Activated CD8-positive, alpha-beta memory T cell treated with anti-CD3 and anti-CD28 coated beads for 1 hour (primary cell): ENCODE measurements around the gene SHISAL2A.

Experiments
- DNase-seq, 2 donors: peaks; one replicate each; pipeline ENCODE4 v3.0.0-alpha.2; 2020; ENCODE audit warnings: low read depth in 1 of 2; ENCODE audit errors: extremely low read depth in 1 of 2

Gene SHISAL2A

DNA sequence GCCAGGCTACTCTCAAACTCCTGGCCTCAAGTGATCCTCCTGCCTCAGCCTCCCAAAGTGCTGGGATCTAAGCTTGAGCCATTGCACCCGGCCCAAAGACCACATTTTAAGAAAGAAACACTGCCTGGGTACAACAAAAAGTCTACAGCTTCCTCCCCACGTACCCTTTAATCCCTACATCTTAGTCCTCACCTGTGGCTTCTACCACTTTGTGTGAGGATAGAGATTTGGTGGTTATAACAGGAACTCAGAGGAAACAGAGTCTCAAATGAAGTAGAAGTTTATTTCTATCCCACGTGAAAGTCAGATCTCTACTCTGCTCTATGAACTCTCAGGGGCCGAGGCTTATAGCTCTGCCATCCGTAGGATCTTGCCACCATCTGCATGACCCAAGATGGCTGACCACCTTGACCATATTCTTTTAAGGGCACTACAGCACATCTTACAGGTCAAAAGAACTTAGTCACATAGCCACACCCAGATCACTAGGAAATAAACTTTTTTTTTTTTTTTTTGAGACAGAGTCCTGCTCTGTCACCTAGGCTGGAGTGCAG, 17.4 kb upstream of the SHISAL2A start:
- no peak for DNase-seq

DNA sequence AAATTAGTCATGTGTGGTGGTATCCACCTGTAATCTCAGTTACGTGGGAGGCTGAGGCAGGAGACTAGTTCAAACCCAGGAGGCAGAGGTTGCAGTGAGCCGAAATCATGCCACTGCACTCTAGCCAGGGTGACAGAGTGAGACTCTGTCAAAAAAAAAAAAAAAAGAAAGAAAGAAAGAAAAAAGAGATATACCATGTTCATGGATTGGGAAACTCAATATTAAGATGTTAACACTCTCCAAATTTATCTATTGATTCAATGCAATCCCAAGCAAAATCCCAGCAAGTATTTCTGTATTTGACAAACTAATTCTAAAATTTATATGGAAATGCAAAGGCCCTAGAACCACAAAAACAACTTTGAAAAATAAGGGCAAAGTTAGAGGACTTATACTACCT, 11.0 kb upstream of the SHISAL2A start:
- DNase-seq, result no peak

DNA sequence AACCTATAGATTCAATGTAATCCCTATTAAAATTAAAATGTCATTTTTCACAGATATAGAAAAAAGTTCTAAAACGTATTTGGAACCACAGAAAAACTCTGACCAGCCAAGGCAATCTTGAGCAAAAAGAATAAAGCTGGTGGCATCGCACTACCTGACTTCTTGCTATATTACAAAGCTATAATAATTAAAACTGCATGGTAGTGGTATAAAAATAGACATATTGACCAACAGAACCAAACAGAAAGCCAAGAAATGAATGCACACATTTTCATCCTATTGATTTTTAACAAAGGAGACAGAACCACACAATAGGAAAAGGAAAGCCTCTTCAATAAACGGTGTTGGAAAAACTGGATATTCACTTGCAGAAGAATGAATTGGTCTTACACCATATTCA, 9.2 kb upstream of the SHISAL2A start:
- no peak for DNase-seq

DNA sequence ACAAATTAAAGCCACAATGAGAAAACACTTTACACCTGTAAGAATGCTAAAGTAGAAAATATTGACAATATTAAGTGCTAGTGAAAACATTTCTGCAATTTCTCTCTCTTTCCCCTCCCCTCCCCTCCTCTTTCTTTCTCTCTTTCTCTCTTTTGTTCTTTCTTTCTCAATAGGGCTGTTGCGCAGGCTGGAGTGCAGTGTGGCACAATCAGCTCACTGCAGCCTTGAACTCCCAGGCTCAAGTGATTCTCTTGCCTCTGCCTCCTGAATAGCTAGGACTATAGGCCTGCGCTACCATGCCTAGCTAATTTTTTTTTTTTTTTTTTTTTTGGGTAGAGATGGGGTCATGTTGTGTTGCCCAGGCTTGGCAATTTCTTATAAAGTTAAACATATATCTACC, 5.9 kb upstream of the SHISAL2A start:
- DNase-seq, result no peak

DNA sequence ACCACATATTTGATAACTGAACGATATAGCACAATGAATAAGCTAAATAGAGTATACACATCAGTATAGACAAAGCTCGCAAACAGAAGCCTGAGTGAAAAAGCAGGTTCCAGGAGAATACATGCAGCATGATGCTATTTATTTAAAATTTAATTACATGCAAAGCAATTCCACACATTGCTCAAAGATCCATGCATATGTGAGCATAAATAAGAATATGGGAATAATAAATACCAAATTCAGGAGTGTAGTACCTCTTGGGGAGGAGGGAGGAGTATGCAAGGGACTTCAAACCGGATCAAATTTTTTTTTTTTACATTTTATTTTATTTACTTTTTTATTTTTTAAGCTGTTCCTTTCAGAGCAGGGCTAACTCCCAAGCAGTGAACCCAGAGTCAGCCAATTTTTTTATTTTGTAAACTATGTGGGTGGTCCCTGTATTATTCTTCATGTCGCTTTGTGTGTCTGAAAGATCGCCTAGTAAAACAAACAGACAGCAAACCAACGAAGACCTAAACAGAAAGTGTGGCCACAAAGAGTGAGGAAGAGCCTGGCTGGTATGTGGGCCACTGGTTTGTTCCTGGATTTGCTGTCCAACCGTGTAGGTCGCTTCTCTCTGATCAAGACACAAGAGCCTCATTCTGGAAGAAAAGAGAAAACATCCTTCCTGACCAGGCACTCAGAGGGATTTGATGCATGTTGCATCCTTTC, 4.2 kb upstream of the SHISAL2A start:
- no peak for DNase-seq

DNA sequence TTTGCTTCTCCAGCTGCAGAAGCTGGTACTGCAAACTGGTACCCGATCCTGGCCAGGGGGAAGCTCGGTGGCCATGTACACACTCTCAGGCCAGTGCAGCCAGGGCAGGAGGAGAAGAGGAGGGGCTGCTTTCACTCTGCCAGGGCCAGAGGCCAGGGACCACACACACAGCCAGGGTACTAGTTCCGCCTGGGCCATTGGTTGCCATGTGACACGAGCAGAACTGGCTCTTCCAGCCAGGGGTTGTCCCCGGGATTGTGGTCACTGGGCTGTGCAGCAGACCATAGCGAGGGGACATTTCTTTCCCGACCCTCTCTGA, 3.7 kb upstream of the SHISAL2A start:
- DNase-seq, result no peak

DNA sequence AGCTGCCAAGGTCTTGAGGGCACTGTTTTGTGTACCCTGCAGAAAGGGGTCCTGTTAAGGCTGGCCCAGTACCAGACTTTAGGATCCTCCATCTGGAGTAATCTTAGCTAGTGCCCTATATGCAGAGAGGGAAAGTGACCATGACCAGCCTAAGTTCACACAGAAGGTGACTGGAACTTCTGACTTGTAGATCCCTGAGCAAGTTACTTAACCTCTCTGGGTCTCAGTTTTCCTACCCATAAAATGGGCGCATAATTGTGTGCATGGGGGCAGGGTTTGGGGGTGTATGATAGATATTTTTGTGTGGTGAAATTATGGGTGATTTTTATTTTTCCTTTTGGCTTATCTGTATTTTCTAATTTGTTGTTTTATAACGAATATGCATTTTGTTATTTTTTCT, 3.3 kb upstream of the SHISAL2A start:
- no peak for DNase-seq

DNA sequence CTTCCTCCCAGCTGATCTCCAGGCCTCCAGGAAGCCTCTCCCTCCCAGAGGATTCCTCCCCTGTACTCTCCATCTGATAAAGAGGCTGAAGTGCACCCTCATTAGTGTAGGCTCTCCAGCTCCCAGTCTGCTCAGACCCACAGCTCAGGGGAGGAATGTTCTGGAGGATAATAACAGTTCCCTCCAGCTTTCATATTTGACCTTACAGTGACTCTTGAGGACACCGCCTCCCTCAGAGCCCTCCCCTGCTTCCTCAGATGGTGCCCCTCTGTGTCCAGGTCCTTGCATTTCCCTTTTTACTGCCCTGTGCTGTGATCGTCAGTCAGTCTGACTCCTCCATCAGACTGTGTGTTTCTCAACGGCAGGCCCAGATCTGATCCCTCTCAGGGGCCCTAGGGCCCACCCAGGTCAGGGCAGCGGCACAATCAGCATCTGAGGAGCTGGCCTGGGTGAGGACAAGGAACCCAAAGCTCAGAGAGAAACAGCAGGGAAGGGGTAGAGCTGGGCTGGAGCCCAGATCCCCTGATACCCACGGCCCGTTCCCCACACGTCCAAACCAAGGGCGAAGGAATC, 1.1 kb upstream of the SHISAL2A start:
- DNase-seq, result no peak

DNA sequence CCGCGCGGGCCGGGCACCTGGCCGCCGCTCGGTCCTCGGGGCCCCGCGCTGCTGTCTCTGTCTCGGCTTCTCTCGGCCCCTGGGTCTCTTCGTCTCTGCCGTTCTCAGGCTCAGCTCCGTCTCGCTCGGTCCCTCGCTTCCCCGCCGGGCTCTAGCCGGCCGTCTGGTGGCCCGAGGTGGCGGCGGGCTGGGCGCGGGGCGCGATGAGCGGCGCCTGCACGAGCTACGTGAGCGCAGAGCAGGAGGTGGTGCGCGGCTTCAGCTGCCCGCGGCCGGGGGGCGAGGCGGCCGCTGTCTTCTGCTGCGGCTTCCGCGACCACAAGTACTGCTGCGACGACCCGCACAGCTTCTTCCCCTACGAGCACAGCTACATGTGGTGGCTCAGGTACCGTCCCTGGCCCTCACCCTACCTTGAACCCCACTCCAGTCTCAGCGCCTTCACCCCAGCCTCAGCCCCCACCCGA, 355 bp downstream of the SHISAL2A start:
- DNase-seq, result peak in 1 of 2 donors; percentile 22

DNA sequence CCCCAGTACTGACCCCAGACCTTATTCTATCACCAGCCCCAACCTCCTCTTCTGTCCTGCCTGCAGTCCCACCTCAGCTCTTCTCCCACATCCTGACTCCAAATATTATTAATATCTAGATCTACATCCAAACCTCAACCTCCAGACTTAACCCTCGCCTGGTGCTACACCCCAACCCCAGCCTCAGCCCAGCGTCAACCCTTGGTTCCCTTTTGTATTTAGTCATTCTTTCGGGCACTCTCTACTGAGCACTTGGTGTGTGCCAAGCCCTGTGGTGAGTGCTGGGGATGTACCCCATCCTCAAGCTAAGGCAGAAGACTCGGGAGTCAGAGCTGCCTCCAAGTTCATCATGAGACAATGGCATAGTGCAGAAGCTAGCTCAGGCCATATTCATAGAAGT, 1.1 kb downstream of the SHISAL2A start:
- no peak for DNase-seq

DNA sequence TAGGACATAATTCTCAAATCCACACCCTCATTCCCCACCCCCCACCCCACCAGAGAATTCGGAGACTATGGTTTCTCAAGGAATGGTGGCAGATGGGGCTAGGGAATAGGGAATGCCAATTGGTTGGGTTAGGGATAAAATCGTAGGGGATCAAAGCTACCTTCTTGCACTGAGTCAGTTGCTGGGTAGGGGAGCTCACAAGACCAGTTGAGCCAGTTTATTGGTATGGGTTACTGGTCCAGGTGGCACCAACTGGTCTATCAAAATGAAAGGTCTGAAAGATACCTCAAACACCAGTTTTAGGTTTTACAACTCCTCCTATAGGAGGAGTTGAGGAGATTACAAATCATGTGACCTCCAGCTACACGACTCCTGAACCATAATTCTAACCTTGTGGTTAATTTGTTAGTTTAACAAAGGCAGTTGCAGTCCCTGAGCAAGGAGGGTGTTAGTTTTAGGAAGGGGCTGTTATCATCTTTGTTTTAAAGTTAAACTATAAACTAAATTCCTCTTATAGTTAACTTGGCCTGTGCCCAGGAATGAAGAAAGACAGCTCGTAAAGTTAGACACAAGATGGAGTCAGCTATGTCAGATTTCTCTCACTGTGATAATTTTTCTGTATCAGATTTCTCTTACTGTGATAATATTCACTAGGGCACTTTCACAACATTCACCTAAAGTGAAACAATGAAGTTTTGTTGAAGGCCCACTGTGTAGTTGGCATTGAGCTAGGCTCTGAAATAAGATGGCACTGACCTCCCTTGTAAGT, 2.5 kb downstream of the SHISAL2A start:
- no peak for DNase-seq

DNA sequence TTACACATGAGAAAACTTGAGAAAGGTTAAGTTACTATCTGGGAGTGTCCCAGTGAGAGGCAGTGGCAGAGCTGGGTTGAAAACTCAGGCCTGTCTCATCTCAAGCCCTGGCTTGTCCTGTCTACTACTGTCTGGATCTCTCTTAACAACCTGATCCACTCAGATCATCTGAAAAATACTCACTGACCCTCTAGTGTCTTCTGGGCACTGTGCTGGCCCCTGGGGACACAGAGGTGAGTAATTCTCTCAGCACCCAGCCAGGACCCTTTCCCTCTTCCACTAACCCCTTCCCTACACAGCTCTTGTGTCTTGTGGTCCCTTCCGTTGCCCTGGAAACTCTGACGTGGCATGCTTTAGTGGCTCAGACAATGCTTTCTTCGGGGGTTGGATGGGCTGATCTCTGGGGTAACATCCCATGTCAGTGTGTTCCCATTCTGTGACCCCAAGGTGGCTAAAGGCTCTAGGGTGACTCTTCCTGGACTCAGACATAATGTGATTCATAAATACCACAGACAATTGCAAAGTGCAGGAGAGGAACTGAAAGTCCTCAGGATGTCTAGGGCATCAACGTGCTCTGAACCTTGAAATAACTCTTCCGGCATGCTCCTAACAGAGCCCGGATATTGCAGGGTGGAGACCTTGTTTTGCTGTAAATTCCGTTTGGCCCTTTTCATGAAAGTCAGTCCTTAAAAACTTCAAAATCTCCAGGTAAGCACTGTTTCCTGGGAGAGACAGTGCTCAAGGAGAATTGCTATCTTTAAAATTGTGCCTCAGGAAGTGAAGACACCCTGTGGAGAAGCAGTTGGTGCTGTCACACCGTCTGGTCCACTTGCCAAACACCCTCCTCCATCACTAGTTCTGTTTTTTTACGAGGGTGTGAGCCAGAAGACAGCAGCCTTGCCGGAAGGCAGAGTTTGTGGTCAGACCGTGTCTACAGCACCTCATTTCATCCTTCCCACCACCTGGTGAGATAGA, 4.0 kb downstream of the SHISAL2A start:
- DNase-seq, result peak; percentile 47 to 70

DNA sequence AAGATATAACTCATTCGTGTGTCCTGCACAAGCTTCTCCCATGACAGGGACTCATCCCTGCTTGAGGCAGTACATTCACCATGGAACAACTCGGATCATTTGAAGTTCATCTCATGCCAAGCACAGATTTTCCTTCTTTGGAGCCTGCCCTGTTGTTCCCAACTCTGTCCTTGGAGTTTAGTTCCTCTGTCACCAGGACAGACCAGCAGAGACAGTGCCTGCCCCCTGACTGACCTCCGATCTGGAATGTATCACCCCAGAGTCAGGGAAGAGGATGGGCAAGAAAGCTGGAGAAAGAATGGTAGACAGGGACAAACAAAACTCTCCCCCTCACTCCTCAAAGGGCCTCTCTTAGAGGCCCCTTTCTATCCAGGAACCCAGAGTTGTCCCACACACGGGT, 5.0 kb downstream of the SHISAL2A start:
- no peak for DNase-seq

DNA sequence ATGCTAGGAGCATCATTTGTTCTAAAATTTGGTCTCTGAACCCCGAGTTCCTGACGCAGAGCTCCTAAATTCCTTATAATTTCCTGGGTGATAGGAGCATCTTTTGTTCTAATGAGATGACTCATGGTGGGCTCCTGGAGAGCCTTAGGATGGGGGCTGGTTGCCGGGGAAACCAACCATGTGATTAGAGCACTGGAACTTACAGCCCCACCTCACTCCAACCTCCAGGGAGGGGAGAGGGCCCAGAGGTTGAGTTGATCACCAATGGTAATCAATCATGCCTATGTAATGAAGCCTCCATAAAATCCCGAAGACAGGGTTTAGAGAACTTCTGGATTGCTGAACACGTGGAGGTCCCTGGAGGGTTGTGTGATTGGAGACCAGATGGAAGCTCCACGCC, 7.7 kb downstream of the SHISAL2A start:
- no peak for DNase-seq

DNA sequence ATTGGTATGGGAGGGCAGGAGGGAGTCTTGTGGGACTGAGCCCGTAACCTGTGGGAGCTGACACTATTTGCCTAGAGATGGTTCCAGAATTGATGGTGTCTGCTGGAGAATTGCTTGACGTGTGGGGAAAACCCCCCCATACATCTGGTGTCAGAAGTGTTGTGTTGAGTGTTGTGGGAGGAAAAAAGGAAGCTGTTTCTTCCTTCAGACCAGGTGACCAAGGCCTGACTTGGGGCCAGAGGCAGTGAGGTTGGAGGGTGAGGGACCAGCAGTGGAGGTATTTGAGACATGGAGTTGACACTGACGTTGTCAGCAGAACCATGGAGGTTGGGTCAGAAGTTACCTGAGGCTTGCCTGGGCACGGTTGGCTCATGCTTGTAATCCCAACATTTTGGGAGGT, 8.3 kb downstream of the SHISAL2A start:
- DNase-seq, result no peak

DNA sequence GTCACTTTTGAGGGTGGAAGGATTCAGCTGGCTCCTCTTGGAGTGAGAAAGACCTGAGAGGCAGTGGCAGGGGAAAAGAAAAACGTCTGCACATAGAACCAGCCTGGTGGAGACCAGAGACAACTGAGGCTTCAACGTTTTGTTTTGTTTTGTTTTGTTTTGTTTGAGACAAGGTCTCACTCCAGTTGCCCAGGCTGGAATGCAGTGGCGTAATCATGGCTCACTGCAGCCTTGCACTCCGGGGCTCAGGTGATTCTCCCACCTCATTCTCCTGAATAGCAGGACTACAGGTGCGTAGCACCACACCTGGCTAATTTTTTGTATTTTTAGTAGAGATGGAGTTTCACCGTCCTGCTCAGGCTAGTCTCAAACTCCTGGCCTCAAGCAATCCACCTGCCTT, 12.3 kb downstream of the SHISAL2A start:
- DNase-seq, result no peak

DNA sequence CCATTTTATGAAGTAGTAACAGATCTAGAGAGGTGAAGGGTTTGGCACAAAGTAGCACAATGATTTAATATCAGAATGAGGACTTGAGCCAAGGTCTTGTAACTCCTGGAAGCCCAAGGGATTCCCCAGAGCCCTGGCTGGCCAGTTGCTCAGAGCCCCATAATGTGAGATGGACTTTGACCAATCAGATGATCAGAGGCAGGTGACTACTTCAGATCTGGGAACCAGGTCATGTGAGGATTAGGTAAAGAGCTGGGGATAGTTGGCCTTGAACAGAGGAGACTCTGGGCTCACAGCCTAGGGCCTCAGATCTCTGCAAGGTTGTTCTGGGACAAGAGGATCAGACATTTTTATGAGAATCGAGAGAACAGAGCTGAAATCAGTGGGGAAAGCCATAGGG, 18.9 kb downstream of the SHISAL2A start:
- no peak for DNase-seq

DNA sequence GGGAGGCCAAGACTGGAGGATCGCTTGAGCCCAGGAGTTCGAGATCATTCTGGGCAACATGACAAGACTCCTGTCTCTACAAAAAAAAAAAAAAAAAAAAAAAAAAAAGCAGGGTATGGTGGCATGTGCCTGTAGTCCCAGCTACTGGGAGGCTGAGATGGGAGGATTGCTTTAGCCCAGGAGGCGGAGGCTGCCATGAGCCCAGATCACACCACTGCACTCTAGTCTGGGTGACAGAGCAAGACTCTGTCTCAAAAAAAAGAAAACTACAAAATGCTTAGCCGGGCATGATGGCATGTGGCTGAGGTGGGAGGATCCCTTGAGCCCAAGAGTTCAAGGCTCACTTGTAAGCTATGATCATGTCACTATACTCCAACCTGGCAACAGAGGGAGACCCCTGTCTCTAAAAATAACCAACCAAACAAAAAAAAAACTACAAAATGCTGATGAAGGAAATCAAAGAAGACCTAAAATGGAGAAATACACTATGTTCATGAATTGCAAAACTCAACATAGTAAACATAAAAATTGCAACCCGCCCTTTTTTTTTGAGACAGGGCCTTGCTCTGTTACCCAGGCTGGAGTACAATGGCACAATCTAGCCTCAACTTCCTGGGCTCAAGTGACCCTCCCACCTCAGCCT, 20.4 kb downstream of the SHISAL2A start:
- no peak for DNase-seq

DNA sequence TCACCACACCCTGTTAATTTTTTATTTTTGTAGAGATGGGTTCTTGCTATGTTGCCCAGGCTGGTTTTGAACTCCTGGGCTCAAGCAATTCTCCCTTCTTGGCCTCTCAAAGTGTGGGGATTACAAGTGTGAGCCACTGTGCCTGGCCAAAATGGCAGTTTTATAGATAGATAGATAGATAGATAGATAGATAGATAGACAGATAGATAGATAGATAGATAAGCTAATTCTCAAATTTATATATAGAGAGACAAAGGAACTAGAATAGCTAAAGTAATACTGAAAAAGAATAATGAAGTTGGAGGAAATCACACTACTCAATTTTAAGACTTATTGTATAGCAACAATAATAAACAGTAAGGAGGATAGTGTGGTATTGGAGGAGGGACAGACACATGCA, 21.1 kb downstream of the SHISAL2A start:
- DNase-seq, result no peak

DNA sequence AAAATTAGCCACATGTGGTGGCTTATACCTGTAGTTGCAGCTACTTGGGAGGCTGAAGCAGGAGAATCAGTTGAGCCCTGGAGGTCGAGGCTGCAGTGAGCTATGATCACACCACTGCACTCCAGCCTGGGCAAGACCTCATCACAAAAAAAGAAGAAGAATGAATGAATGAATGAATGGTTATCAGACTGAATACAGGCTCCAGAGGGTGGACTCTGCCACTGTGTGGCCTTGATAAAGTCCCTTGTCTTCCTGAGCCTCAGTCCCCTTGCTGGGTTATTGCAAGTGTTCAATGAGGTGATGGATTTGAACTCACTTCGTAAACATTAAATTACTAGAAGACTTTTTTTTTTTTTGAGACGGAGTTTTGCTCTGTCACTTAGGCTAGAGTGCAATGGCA, 24.7 kb downstream of the SHISAL2A start:
- DNase-seq, result no peak
